A673 (cell line): ENCODE data around the gene ABI2.

ENCODE experiments used
- CTCF ChIP-seq: fragments of 300-800, 200-600 bp; sonication (generic); conservative IDR thresholded peaks from 2 replicates; pipeline ENCODE4 v1.5.1; 2017; ENCODE audit warnings: low read depth, mild to moderate bottlenecking, antibody characterized with exemption, low read length, moderate library complexity, mixed read lengths
- EZH2 ChIP-seq: fragments of 200-600 bp; sonication (generic); IDR thresholded peaks from 2 replicates; pipeline ENCODE4 v1.6.1; 2017; ENCODE audit warnings: borderline replicate concordance, low read depth, mild to moderate bottlenecking, mixed read lengths, antibody characterized with exemption, low read length; ENCODE audit not compliant: poor library complexity, severe bottlenecking

GRCh38 chr2:203438528-203438927 lies 110.3 kb downstream of the ABI2 start:
- TF ChIP-seq CTCF = no peak
- TF ChIP-seq EZH2 = no peak
